ENCODE data around the gene HECW1.

- TF ChIP-seq SIN3A (IDR thresholded peaks at IDR 0.05; ENCODE audit: borderline replicate concordance, insufficient read depth, low read length) = no peak
- no peak for TF ChIP-seq POLR2AphosphoS5 (IDR thresholded peaks at IDR 0.05; ENCODE audit: low read depth, low read length)
- no peak for TF ChIP-seq REST (IDR thresholded peaks at IDR 0.05; ENCODE audit: insufficient read depth in 1 of 2, low read depth in 2 of 2, low read length in 2 of 2)
Observed at GRCh38 chr7:43491123-43491522, 378.7 kb downstream of the HECW1 start.
